Measurements from ENCODE around the gene TNFSF8. TPM values are rescaled to one million over a fixed set of nuclear protein-coding genes. Genes with fewer than 3 reads are reported as not detected.

The TNFSF8 gene
- total RNA-seq, 1 donor, result not detected

DNA sequence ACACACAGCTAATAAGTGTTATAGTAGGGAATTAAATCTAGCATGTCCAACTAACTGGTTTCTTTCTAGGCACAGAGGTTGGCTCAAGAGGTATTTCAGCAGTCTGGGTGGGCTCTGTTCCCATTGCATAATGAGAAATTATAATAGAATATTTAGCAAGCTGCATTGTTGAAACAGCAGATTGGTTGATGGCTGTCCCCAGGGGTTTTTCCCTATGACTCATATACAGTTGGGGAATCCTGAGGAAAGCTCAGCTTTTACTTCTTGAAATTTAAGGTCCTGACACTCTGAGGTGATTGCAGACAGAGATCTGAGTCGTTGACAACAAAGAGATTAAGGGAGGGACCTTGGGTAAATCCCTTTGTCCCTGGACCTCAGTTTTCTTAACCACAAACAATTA is 38.3 kb upstream of the TNFSF8 start:
- Histone ChIP-seq H3K4me2 (ENCODE audit: insufficient read depth, low read length) (peak overlapping the region; percentile 0), H3K36me3 (ENCODE audit: insufficient read depth, low read length) (no peaks in the 10 kb centered on the region), H3K9me3 (ENCODE audit: low read depth, low read length) (no peaks in the 10 kb centered on the region), H2AFZ (ENCODE audit: low read length) (no peak overlapping the region), H4K20me1 (ENCODE audit: insufficient read depth, low read length) (no peaks in the 10 kb centered on the region), H3K27me3 (ENCODE audit: insufficient read depth, low read length) (peaks cover 26% of the 10 kb centered on the region), H3K79me2 (ENCODE audit: insufficient read depth, low read length) (no peaks in the 10 kb centered on the region), H3K4me1 (ENCODE audit: insufficient read depth, low read length) (peaks cover 8% of the 10 kb centered on the region), H3K4me3 (ENCODE audit: insufficient read depth, low read length) (no peak overlapping the region), H3K27ac (ENCODE audit: low read depth, low read length) (no peak overlapping the region)
- DNase-seq (ENCODE audit: insufficient read length, low spot score, missing footprints), result peak; percentile 43
- TF ChIP-seq, protein P1, sequence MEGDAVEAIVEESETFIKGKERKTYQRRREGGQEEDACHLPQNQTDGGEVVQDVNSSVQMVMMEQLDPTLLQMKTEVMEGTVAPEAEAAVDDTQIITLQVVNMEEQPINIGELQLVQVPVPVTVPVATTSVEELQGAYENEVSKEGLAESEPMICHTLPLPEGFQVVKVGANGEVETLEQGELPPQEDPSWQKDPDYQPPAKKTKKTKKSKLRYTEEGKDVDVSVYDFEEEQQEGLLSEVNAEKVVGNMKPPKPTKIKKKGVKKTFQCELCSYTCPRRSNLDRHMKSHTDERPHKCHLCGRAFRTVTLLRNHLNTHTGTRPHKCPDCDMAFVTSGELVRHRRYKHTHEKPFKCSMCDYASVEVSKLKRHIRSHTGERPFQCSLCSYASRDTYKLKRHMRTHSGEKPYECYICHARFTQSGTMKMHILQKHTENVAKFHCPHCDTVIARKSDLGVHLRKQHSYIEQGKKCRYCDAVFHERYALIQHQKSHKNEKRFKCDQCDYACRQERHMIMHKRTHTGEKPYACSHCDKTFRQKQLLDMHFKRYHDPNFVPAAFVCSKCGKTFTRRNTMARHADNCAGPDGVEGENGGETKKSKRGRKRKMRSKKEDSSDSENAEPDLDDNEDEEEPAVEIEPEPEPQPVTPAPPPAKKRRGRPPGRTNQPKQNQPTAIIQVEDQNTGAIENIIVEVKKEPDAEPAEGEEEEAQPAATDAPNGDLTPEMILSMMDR (IDR thresholded peaks at IDR 0.05; ENCODE audit: extremely low read depth, low read depth, low read length), result no peak

DNA sequence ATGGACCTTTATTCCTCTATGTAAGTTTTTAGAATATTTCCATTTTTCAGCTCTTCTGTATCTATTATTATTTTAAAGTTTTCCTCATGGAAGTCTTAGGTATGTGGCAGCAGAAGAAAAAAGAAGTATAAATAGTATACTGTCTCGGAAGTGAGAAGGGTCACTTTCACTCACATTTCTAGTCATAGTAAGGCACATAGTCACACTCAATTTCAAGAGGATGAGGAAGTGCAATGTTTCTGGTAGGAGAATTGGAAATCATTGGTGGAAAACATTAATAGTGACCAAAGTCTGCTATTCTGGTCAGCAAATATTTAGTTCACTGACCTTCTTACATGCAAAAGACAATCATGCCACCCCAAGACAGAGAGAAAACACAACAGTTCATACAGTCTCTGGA is 35.2 kb upstream of the TNFSF8 start:
- H3K36me3 ChIP-seq (ENCODE audit: insufficient read depth, low read length), result no peaks in the 10 kb centered on the region
- H4K20me1 ChIP-seq (ENCODE audit: insufficient read depth, low read length), result no peaks in the 10 kb centered on the region
- no peak for DNase-seq (ENCODE audit: insufficient read length, low spot score, missing footprints)
- no peaks in the 10 kb centered on the region for H3K79me2 ChIP-seq (ENCODE audit: insufficient read depth, low read length)
- H2AFZ ChIP-seq (ENCODE audit: low read length), result no peak overlapping the region
- TF ChIP-seq, protein P1 (IDR thresholded peaks at IDR 0.05; ENCODE audit: extremely low read depth, low read depth, low read length), result no peak
- H3K4me3 ChIP-seq (ENCODE audit: insufficient read depth, low read length), result no peak overlapping the region
- H3K27me3 ChIP-seq (ENCODE audit: insufficient read depth, low read length), result peaks cover 17% of the 10 kb centered on the region
- H3K4me2 ChIP-seq (ENCODE audit: insufficient read depth, low read length), result no peak overlapping the region
- H3K4me1 ChIP-seq (ENCODE audit: insufficient read depth, low read length), result peaks cover 8% of the 10 kb centered on the region
- no peak overlapping the region for H3K27ac ChIP-seq (ENCODE audit: low read depth, low read length)
- H3K9me3 ChIP-seq (ENCODE audit: low read depth, low read length), result peaks cover 2% of the 10 kb centered on the region

DNA sequence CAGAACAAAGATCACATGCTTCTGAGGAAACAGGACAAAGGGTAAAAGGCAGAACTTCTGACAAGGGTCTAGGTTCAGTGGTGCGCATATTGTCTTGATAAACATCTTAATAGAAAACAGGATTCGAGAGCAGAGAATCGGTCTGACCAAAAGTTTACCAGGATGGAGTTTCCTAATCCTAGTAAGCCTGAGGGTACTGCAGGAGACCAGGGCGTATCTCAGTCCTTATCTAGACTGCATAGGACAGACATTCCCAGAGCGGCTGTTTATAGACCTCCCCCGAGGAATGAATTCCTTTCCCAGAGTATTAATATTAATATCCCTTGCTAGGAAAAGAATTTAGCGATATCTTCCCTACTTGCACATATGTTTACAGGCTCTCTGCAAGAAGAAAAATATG is 32.4 kb upstream of the TNFSF8 start:
- no peaks in the 10 kb centered on the region for H3K79me2 ChIP-seq (ENCODE audit: insufficient read depth, low read length)
- H3K27me3 ChIP-seq (ENCODE audit: insufficient read depth, low read length), result peaks cover 21% of the 10 kb centered on the region
- H4K20me1 ChIP-seq (ENCODE audit: insufficient read depth, low read length), result no peaks in the 10 kb centered on the region
- DNase-seq (ENCODE audit: insufficient read length, low spot score, missing footprints), result no peak
- H3K27ac ChIP-seq (ENCODE audit: low read depth, low read length), result no peak overlapping the region
- H3K4me2 ChIP-seq (ENCODE audit: insufficient read depth, low read length), result no peak overlapping the region
- H3K36me3 ChIP-seq (ENCODE audit: insufficient read depth, low read length), result no peaks in the 10 kb centered on the region
- no peak overlapping the region for H3K4me3 ChIP-seq (ENCODE audit: insufficient read depth, low read length)
- H2AFZ ChIP-seq (ENCODE audit: low read length), result no peak overlapping the region
- H3K9me3 ChIP-seq (ENCODE audit: low read depth, low read length), result peaks cover 2% of the 10 kb centered on the region
- H3K4me1 ChIP-seq (ENCODE audit: insufficient read depth, low read length), result peaks cover 9% of the 10 kb centered on the region
- TF ChIP-seq, protein P1 (IDR thresholded peaks at IDR 0.05; ENCODE audit: extremely low read depth, low read depth, low read length), result no peak

DNA sequence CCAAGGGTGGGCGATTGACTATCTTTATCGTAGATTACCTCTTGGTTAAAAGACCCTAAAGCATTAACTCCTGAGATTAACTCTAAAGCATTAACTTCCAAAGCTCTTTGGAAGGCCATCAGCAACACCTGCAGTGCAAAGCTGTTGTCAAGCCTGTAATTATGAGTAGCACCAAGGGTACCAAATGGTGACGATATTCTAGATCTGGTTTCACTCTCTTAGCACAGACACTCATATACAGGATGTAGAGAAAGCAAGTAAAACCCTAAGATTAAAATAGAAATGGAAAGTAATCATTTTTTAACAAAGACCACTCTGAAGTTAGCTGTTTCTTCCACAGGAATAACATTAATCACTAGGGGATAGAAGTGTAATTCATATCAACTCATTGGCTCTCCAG is 29.9 kb upstream of the TNFSF8 start:
- no peak overlapping the region for H3K27ac ChIP-seq (ENCODE audit: low read depth, low read length)
- peaks cover 11% of the 10 kb centered on the region for H3K27me3 ChIP-seq (ENCODE audit: insufficient read depth, low read length)
- DNase-seq (ENCODE audit: insufficient read length, low spot score, missing footprints), result no peak
- H3K79me2 ChIP-seq (ENCODE audit: insufficient read depth, low read length), result no peaks in the 10 kb centered on the region
- H4K20me1 ChIP-seq (ENCODE audit: insufficient read depth, low read length), result no peaks in the 10 kb centered on the region
- peaks cover 12% of the 10 kb centered on the region for H3K4me1 ChIP-seq (ENCODE audit: insufficient read depth, low read length)
- TF ChIP-seq, protein P1 (IDR thresholded peaks at IDR 0.05; ENCODE audit: extremely low read depth, low read depth, low read length), result no peak
- H3K9me3 ChIP-seq (ENCODE audit: low read depth, low read length), result peaks cover 2% of the 10 kb centered on the region
- H3K36me3 ChIP-seq (ENCODE audit: insufficient read depth, low read length), result no peaks in the 10 kb centered on the region
- H2AFZ ChIP-seq (ENCODE audit: low read length), result no peak overlapping the region
- H3K4me2 ChIP-seq (ENCODE audit: insufficient read depth, low read length), result no peak overlapping the region
- H3K4me3 ChIP-seq (ENCODE audit: insufficient read depth, low read length), result no peak overlapping the region
